KOPT-K1 (cell line): Measurements from ENCODE around the gene KCNQ5.

Experiments used
- H3K27ac ChIP-seq: fragments of 200-600 bp; sonication (generic); 2 replicates; pipeline ENCODE4 v1.5.1; 2016; ENCODE audit warnings: antibody characterized with exemption, mild to moderate bottlenecking, low read depth, low read length; ENCODE audit not compliant: poor library complexity, severe bottlenecking
- H3K36me3 ChIP-seq: fragments of 200-600 bp; sonication (generic); 2 replicates; pipeline ENCODE4 v1.5.1; 2017; ENCODE audit warnings: antibody characterized with exemption, mild to moderate bottlenecking, low read length, moderate library complexity; ENCODE audit not compliant: insufficient read depth
- H3K9me3 ChIP-seq: fragments of 200-600 bp; sonication (generic); 2 replicates; pipeline ENCODE4 v1.5.1; 2017; ENCODE audit warnings: antibody characterized with exemption, low read length, mild to moderate bottlenecking; ENCODE audit not compliant: insufficient read depth, poor library complexity, severe bottlenecking

The KCNQ5 gene

GRCh38 chr6:72733045-72733444, 111.2 kb downstream of the KCNQ5 start:
- H3K27ac ChIP-seq: no peak overlapping the region
- H3K36me3 ChIP-seq: no peaks in the 10 kb centered on the region
- no peaks in the 10 kb centered on the region for H3K9me3 ChIP-seq

- H3K27ac ChIP-seq: no peak overlapping the region
- no peaks in the 10 kb centered on the region for H3K36me3 ChIP-seq
- no peaks in the 10 kb centered on the region for H3K9me3 ChIP-seq
Measured at GRCh38 chr6:72738091-72738490, 116.2 kb downstream of the KCNQ5 start.

DNA sequence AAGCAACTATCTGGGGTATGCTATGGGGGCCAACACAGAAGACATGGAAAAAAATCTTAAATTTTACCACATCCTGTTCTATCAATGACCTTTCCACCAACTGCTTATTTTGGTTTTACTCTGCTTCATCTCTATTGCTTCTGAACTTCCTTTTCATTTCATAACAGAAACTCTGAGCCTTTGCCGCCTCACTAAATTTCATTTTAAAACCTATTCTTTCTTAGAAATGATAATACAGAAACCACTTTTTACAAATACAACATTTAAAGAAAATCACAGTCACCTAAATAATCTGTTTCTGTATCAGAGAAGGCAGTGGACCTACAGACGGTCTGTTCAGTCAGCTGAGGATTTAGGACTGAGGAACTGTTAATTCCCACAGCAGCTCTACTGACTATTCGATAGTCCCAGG, 117.5 kb downstream of the KCNQ5 start:
- no peak overlapping the region for H3K27ac ChIP-seq

DNA sequence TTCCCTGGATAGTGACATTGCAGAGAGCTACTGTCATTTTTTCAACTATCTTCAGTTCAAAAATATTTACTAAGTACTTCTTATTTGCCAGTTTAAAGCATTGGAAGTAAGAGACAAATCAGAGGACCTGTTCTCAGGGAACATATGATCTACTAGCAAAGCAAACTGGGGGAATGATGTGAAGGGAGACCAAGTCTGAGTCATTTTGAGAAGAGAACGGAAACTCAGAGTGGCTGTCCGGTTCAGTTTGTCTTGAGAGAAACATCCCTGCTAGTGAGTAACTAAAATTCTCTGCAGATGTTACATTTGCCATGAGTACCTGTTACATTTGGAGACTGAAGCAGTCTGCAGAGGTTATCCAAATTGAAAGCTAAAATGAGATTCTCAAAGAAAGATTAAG, 118.3 kb downstream of the KCNQ5 start:
- no peaks in the 10 kb centered on the region for H3K36me3 ChIP-seq
- no peaks in the 10 kb centered on the region for H3K9me3 ChIP-seq
- no peak overlapping the region for H3K27ac ChIP-seq

More for the DNA sequence above, 117.5 kb downstream of the KCNQ5 start:
- Histone ChIP-seq H3K36me3 (no peaks in the 10 kb centered on the region), H3K9me3 (no peaks in the 10 kb centered on the region)

DNA sequence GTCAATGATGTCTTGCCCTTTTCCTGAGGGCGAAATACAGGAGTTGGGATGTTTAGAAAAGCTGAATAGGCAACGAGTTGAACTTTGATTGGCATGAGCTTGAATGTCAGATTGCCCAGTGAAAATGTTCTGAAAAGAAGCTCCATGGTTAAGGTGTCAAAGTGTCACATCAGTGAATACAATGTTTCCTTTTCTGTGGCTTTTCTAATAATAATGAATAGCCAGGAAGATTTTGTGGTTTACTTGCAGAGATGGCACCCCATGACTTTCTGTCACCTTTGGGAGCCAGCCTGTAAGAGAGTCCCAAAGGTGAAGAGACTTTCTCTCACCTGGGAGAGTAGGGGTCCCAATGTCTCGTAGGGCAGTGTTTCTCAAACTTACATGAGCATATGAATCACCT, 119.2 kb downstream of the KCNQ5 start:
- Histone ChIP-seq H3K9me3 (no peaks in the 10 kb centered on the region), H3K36me3 (no peaks in the 10 kb centered on the region), H3K27ac (no peak overlapping the region)

DNA sequence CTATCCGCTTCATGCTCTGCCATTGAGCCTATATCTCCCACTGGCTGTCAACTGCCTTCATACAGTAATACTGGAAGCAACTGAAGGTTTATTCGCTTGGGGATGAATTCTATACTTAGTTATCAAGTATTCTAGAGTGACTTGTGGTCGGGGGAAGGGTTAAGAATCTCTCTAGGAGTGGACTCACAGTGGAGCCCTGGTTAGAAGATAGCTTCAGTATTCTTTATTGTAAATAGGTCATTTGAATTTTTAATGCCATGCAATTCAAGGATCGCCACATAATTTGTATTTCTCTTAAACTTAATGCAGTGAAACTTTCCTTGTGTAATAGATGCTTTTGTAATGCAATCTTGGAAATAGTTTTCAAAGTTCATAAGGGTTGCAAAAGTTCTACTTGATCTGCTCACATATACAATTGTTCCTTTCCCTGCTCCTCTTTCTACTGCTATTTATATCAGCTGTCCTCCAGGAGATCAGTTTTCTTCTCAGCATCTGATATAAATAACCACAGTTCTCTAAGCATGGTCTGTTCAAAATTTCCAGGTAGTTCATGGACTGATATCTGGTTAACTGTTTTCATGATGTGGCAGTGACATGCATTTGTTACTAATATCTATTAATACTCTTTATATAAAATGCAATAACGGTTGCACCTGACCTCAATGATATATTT, 120.3 kb downstream of the KCNQ5 start:
- Histone ChIP-seq H3K9me3 (no peaks in the 10 kb centered on the region), H3K36me3 (no peaks in the 10 kb centered on the region), H3K27ac (no peak overlapping the region)

- Histone ChIP-seq H3K36me3 (no peaks in the 10 kb centered on the region), H3K9me3 (no peaks in the 10 kb centered on the region), H3K27ac (no peak overlapping the region)
Measured at GRCh38 chr6:72746276-72746675, 124.4 kb downstream of the KCNQ5 start.

DNA sequence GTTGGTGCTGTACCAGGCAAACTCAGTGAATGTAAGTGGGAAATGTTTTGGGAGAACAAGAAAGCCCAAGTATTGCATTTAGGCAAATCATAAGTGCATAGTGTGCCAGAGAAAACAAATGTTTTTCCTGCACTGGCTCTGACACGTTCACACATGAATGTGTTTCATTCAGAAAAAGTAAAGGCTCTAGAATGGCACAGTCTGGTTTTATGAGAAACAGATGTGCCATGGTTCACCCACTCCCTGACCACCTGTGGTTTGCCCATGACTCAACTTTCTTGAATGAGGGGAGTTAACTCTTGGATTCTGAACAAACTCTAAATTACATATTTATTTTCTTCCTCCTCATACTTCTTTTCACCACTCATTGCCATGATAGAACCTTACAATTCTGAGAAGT, 126.9 kb downstream of the KCNQ5 start:
- Histone ChIP-seq H3K36me3 (no peaks in the 10 kb centered on the region), H3K27ac (no peak overlapping the region), H3K9me3 (no peaks in the 10 kb centered on the region)

DNA sequence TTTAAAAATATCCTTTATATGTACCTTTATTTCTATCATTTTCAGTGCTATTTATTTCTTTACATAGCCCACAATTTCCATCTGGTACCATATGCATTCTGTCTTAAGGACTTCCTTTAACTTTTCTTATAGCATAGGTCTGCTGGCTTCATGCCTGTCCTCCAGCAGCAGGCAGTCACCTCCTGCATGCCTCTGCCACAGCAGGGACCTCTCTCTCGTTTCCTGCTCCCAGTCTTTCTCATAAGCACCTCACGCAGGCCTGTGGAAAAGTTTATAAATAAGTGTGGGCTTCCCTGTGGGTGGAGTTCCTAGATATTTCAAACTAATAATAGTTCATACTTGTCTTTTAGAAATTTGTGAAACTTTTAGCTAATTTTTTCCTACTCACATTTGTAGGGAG, 133.9 kb downstream of the KCNQ5 start:
- no peak overlapping the region for H3K27ac ChIP-seq
- no peaks in the 10 kb centered on the region for H3K9me3 ChIP-seq
- H3K36me3 ChIP-seq: no peaks in the 10 kb centered on the region

DNA sequence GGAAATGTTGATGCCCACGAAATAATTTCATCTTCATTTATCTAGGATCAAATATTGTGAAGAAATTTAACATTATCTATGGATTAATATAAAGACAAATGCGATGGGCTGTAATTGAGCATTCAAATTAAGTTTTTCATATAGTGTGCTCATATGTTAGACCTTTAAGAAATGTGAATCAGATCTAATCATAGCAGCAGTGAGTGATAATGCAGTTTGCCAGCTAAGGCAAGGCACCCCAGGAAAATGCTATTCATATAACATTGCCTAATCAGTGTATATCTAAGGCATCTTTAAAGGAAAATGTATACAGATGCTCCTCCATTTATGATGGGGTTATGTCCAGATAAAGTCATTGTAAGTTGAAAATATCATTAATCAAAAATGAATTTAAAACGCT, 135.2 kb downstream of the KCNQ5 start:
- Histone ChIP-seq H3K9me3 (no peaks in the 10 kb centered on the region), H3K36me3 (no peaks in the 10 kb centered on the region), H3K27ac (no peak overlapping the region)

DNA sequence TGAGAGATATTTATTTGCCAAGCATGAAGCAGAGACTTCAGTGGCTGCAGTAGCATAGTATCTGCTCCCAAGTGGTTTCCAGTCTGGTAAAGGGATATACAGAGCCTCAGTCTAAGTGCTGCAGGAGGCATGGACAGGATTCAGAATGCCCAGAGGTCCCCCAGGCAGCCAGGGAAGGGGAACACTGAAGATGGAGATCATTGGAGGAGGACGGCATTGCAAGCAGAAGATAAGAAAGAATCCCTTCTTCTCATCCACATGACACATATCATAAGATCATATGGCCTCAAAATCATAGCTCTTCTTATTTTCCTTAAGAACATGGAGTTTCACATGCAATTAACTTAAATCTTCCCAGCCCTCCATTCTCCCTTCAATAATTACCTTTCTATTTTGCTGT, 136.1 kb downstream of the KCNQ5 start:
- no peaks in the 10 kb centered on the region for H3K9me3 ChIP-seq
- H3K27ac ChIP-seq: no peak overlapping the region
- H3K36me3 ChIP-seq: no peaks in the 10 kb centered on the region

DNA sequence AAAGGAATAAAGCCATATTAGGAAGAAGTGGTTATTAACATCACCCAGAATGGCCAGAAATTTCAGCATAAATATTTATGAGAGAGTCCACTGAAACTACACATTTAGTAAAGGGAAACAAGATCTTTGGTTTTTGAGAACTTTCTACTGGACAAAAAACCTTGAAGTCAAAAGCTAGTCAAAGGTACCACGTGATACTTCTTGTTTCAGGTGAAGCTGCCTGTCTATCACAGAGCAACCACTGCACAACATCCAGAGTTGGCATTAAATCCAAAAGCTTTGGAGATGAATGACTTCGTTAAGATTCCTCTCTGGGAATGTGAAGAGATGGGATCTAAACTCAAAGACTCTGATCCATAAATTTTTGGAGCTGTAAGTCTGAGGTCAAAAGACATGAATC, 137.0 kb downstream of the KCNQ5 start:
- Histone ChIP-seq H3K9me3 (no peaks in the 10 kb centered on the region), H3K27ac (no peak overlapping the region), H3K36me3 (no peaks in the 10 kb centered on the region)

GRCh38 chr6:72760114-72760793, 138.4 kb downstream of the KCNQ5 start:
- Histone ChIP-seq H3K36me3 (no peaks in the 10 kb centered on the region), H3K27ac (no peak overlapping the region), H3K9me3 (no peaks in the 10 kb centered on the region)

GRCh38 chr6:72761761-72762160, 139.9 kb downstream of the KCNQ5 start:
- H3K27ac ChIP-seq: no peak overlapping the region
- no peaks in the 10 kb centered on the region for H3K9me3 ChIP-seq
- no peaks in the 10 kb centered on the region for H3K36me3 ChIP-seq

GRCh38 chr6:72769459-72770125, 147.7 kb downstream of the KCNQ5 start:
- Histone ChIP-seq H3K27ac (no peak overlapping the region), H3K9me3 (no peaks in the 10 kb centered on the region), H3K36me3 (no peaks in the 10 kb centered on the region)

GRCh38 chr6:72770959-72771358, 149.1 kb downstream of the KCNQ5 start:
- Histone ChIP-seq H3K9me3 (no peaks in the 10 kb centered on the region), H3K27ac (no peak overlapping the region)

More at GRCh38 chr6:72770959-72771358, 149.1 kb downstream of the KCNQ5 start:
- H3K36me3 ChIP-seq: no peaks in the 10 kb centered on the region
